Neural cell (in vitro differentiated cells): Measurements from ENCODE around the gene TMPRSS11E.

Experiments
- CTCF ChIP-seq: fragments of 450-650 bp; IDR thresholded peaks from 2 replicates; pipeline ENCODE4 v1.5.1; 2014; ENCODE audit warnings: antibody characterized with exemption, mild to moderate bottlenecking, moderate library complexity; ENCODE audit not compliant: poor library complexity, severe bottlenecking
- EZH2 ChIP-seq: fragments of 200-600, 300-800 bp; shearing (Covaris generic), sonication (generic); IDR thresholded peaks from 2 replicates; pipeline ENCODE4 v1.6.1; 2014; ENCODE audit warnings: antibody characterized with exemption, low read length, borderline replicate concordance, mild to moderate bottlenecking; ENCODE audit not compliant: insufficient read depth, poor library complexity, severe bottlenecking

GRCh38 chr4:68430337-68430736, 16.9 kb upstream of the TMPRSS11E start:
- TF ChIP-seq EZH2 (no peak), CTCF (no peak)
